Erythroblast (primary cell): ENCODE results near the gene ALDH2.

Source experiments
- GATA1 ChIP-seq: IDR thresholded peaks from 2 replicates; pipeline ENCODE4 v1.6.1; 2011; ENCODE audit warnings: low read depth, mild to moderate bottlenecking, control low read depth, low read length, moderate library complexity
- POLR2A ChIP-seq: IDR thresholded peaks from 2 replicates; pipeline ENCODE4 v1.6.1; 2011; ENCODE audit warnings: mild to moderate bottlenecking, low read length

GRCh38 chr12:111775205-111776193, 8.8 kb downstream of the ALDH2 start:
- TF ChIP-seq POLR2A (peak; percentile 30), GATA1 (no peak)
